CD4-positive, alpha-beta T cell (primary cell): Measurements from ENCODE around the gene DCBLD2. TPM values are rescaled to one million over a fixed set of nuclear protein-coding genes. Genes with fewer than 3 reads are reported as not detected.

ENCODE experiments used
- ATAC-seq: fragments of 200-7000 bp; cut with Tn5 transposase; one replicate; pipeline ENCODE4 v1.10.0; 2022; ENCODE audit warnings: mild to moderate bottlenecking; ENCODE audit not compliant: poor library complexity
- CTCF ChIA-PET: fragments of 350-600 bp; sonication (Branson Sonifier 250); formaldehyde crosslinking; loops from one replicate; lab custom pipeline; 2021; ENCODE audit warnings: antibody characterized with exemption, inconsistent platforms; lab: Charles Lee
- POLR2A ChIA-PET: fragments of 350-600 bp; sonication (Branson Sonifier 250); formaldehyde crosslinking; loops from one replicate; lab custom pipeline; 2021; ENCODE audit warnings: antibody characterized with exemption, inconsistent platforms; lab: Charles Lee
- DNase-seq, 14 experiments: peaks; one replicate each; pipeline ENCODE4 v3.0.0-alpha.2; 2013 to 2020; ENCODE audit warnings: mixed read lengths in 2 of 14
- H3K27ac ChIP-seq, 2 donors: one replicate each; pipeline versions ENCODE4 v1.5.1 to v1.7.0; 2013; ENCODE audit warnings: low read length in 2 of 2, low read depth in 1 of 2, mild to moderate bottlenecking in 1 of 2
- H3K27me3 ChIP-seq, 2 experiments: 1 replicate in 1 of 2; 2 replicates in 1 of 2; pipeline versions ENCODE4 v1.6.1 to v1.7.0; 2013; ENCODE audit warnings: low read length in 2 of 2, control low read depth in 1 of 2, mild to moderate bottlenecking in 1 of 2, moderate library complexity in 1 of 2; ENCODE audit not compliant: insufficient read depth in 2 of 2, control insufficient read depth in 1 of 2
- H3K36me3 ChIP-seq: one replicate; pipeline ENCODE4 v1.6.1; 2013; ENCODE audit warnings: low read length, control low read depth; ENCODE audit not compliant: insufficient read depth
- H3K4me1 ChIP-seq: one replicate; pipeline ENCODE4 v1.6.1; 2013; ENCODE audit warnings: low read length, control low read depth; ENCODE audit not compliant: insufficient read depth
- H3K4me3 ChIP-seq: one replicate; pipeline ENCODE4 v1.5.1; 2013; ENCODE audit warnings: mild to moderate bottlenecking, low read length, moderate library complexity
- H3K9me3 ChIP-seq, 2 experiments: 1 replicate in 1 of 2; 2 replicates in 1 of 2; pipeline versions ENCODE4 v1.6.1 to v1.7.0; 2013; ENCODE audit warnings: low read length in 2 of 2, mild to moderate bottlenecking in 2 of 2, control low read depth in 1 of 2, moderate library complexity in 1 of 2; ENCODE audit not compliant: control insufficient read depth in 1 of 2, insufficient read depth in 1 of 2
- H3K27ac Mint-ChIP-seq: one replicate; pipeline ENCODE4 v1.8.0; 2020; ENCODE audit warnings: mixed read lengths
- H3K27me3 Mint-ChIP-seq: one replicate; pipeline ENCODE4 v1.8.0; 2021; ENCODE audit warnings: mixed read lengths
- H3K36me3 Mint-ChIP-seq: one replicate; pipeline ENCODE4 v1.8.0; 2021; ENCODE audit warnings: low read depth, mixed read lengths
- H3K4me1 Mint-ChIP-seq: one replicate; pipeline ENCODE4 v1.8.0; 2021; ENCODE audit warnings: low read depth, mixed read lengths
- H3K4me3 Mint-ChIP-seq: one replicate; pipeline ENCODE4 v1.8.0; 2020; ENCODE audit warnings: mild to moderate bottlenecking, mixed read lengths
- H3K9me3 Mint-ChIP-seq: one replicate; pipeline ENCODE4 v1.8.0; 2020; ENCODE audit warnings: mixed read lengths
- intact Hi-C, 2 experiments: fragments of 100-400 bp; cut with DNase I in 1 of 2; cut with micrococcal nuclease in 1 of 2; formaldehyde crosslinking; loops; one replicate each; pipeline versions ENCODE4 v1.15.1 to v1.9.0; 2023 to 2025; cut with DNase I, micrococcal nuclease
- polyA plus RNA-seq, 2 donors: library from polyadenylated mRNA; unstranded; fragments of 120-200 nt; gene quantifications; one replicate each; pipeline ENCODE4 v1.2.1, GENCODE V29; 2013
- total RNA-seq, 174 experiments: library from RNA in 2 of 174; stranded (reverse) in 2 of 174; gene quantifications; one replicate each; pipeline ENCODE4 v1.2.3 and lab custom pipeline; 2021 to 2026
- TF ChIP-seq, protein P1 (sequence below): fragments of 200-600 bp; IDR thresholded peaks from one replicate; pipeline ENCODE4 v1.8.0; 2022; ENCODE audit warnings: antibody characterized with exemption, mild to moderate bottlenecking

DCBLD2 gene
- total RNA-seq (1 to 10 TPM; 2.2 to 2.5 TPM), total RNA-seq (lab: John Stamatoyannopoulos, UW) (0.67 to 10.6 (median 4.5) reads per million in 172 experiments)
- 1.4 TPM for polyA plus RNA-seq (2013, experiment 1 of 2)
- 1.7 TPM for polyA plus RNA-seq (2013, experiment 2 of 2)

DNA sequence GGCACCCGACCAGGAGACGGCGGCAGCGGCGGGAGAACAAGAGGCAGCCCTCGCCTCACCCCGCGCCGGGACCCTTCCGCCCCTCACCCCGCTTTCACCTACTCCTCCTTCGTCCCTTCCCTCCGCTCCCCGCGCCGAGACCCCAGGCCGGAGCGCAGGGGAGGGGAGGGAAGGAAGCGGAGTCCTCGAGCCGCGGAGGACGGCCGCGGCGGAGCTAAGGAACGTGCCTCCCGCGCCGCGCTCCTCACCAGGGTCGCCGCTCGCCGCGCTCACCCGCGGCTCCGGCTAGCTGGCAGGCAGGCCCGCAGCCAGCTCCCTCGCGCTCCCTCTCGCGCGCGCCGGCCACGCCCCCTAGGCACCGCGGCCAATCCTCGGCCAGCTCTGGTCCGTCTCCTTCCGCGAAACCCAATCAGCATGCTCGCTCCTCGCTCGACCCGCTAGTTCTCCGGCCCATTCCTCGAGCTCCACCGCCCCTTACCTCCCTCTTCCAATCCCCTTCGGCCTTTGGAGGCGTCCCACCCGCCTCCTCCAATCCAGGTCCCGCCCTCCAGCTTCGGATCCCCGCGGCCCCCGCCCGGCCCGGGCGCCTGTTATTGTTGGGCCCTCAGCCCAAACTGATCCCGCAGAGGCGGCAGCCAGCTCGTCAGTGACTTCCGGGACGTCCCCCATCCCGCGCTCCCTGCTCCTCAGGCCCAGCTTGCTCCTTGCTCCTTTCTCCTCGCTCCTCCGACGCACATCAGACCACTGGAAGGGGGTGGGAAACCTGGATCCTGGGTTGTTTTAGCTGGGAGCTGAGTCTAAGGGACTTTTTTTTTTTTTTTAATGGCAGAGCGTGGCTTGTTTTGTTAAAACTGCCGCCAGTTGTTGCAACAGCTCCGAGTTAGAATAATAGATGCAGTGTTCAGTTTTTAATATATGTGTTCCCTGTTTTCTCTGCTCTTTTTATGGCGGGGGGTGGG is at the start of gene DCBLD2:
Gene DCBLD2 (minus strand): TSS at position 304 of the 959 bp plus-strand sequence. CDS start 369 bp downstream, outside the sequence.
- H3K4me1 ChIP-seq, result peaks cover 13% of the 10 kb centered on the region
- H3K27me3 ChIP-seq, result peaks cover 0 to 2% of the 10 kb centered on the region in 2 experiments
- POLR2A ChIA-PET, result interaction anchor here (0.5 to 1.8 kb wide), 14 partner anchors 11 to 1808 kb away, joined by 3 to 11 read pairs (median 4); partner anchors contain the start of genes ARL6, CLDND1, CMSS1 and CPOX
- H3K27ac ChIP-seq, result peak within 1 kb of the TSS in 1 of 2 donors; percentile 45
- H3K4me3 ChIP-seq, result peak within 1 kb of the TSS; percentile 67
- TF ChIP-seq, protein P1, sequence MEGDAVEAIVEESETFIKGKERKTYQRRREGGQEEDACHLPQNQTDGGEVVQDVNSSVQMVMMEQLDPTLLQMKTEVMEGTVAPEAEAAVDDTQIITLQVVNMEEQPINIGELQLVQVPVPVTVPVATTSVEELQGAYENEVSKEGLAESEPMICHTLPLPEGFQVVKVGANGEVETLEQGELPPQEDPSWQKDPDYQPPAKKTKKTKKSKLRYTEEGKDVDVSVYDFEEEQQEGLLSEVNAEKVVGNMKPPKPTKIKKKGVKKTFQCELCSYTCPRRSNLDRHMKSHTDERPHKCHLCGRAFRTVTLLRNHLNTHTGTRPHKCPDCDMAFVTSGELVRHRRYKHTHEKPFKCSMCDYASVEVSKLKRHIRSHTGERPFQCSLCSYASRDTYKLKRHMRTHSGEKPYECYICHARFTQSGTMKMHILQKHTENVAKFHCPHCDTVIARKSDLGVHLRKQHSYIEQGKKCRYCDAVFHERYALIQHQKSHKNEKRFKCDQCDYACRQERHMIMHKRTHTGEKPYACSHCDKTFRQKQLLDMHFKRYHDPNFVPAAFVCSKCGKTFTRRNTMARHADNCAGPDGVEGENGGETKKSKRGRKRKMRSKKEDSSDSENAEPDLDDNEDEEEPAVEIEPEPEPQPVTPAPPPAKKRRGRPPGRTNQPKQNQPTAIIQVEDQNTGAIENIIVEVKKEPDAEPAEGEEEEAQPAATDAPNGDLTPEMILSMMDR, result no peak
- CTCF ChIA-PET, result no interaction called here
- Mint-ChIP-seq H3K9me3 (no peaks in the 10 kb centered on the region), H3K4me1 (peaks cover 26% of the 10 kb centered on the region), H3K36me3 (peaks cover 5% of the 10 kb centered on the region), H3K4me3 (peak within 1 kb of the TSS; percentile 93), H3K27me3 (peaks cover 12% of the 10 kb centered on the region), H3K27ac (peak within 1 kb of the TSS; percentile 76)
- ATAC-seq (peak; percentile 98), DNase-seq (peak; percentile 79 to 96 (median 88))
- H3K9me3 ChIP-seq, result peaks cover 0 to 3% of the 10 kb centered on the region in 2 experiments
- H3K36me3 ChIP-seq, result no peaks in the 10 kb centered on the region
- intact Hi-C loops, result loop anchor here (5.0 to 10.0 kb wide), 8 partner anchors 304 to 1811 kb away; partner anchors contain the start of genes CMSS1 (in 2 of the 2), LNP1 (in 1 of the 2), NIT2 (in 1 of the 2) and TBC1D23 (in 1 of the 2)

DNA sequence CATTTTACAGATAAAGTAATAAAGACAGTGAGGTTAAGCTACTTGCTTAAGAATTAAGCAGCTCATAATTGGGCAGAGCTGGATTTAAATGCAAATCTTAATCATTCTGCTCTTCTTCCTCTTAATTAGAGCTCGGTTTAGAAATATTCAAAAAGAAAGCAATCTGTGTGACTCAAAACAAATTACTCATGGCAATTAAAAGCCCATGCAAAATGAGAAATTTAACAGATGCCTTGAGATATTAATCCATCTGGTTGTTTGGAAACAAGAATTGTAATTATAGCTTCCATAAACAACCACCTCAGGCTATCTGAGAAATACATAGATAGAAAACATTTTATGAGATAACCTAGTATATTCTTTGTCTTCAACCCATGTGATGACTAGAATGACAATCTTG is 44.2 kb upstream of the DCBLD2 start:
- CTCF ChIA-PET, result no interaction called here

DNA sequence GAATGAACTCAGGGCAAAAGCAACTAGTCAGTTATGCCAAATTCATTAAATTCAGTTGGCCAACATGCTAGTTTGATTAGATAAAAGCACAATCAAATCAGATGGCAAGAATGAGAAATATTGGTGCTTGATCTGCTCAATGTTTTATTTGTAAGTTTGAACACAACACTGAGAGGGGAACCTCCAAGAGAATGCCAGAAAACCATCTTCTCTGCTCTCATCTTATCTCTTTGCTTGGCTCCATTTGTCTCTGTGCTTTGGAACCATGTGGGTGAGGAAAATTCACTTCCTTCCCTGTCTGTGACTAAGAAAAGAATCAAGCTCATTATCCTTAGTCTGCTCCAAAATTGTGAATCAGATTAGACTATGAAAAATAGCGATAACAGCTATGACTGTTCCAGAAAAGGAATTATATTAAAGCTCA is 43.6 kb upstream of the DCBLD2 start:
- H3K27me3 Mint-ChIP-seq, result peaks cover 15% of the 10 kb centered on the region
- H3K27ac Mint-ChIP-seq, result no peak overlapping the region
- POLR2A ChIA-PET, result interaction anchor here (0.6 kb wide), 1 partner anchor 36 kb away, joined by 3 read pairs; no protein-coding TSS in a partner anchor
- TF ChIP-seq, protein P1, result no peak
- no peak for DNase-seq
- Histone ChIP-seq H3K36me3 (no peaks in the 10 kb centered on the region), H3K27me3 (no peaks in the 10 kb centered on the region), H3K4me1 (no peaks in the 10 kb centered on the region), H3K9me3 (no peaks in the 10 kb centered on the region), H3K27ac (no peak overlapping the region), H3K4me3 (no peak overlapping the region)
- peaks cover 2% of the 10 kb centered on the region for H3K9me3 Mint-ChIP-seq
- intact Hi-C loops, result no loop called here
- no peaks in the 10 kb centered on the region for H3K4me1 Mint-ChIP-seq
- no peak overlapping the region for H3K4me3 Mint-ChIP-seq
- no peaks in the 10 kb centered on the region for H3K36me3 Mint-ChIP-seq
- CTCF ChIA-PET, result no interaction called here
- ATAC-seq, result no peak

More for the DNA sequence above, 44.2 kb upstream of the DCBLD2 start:
- Histone ChIP-seq H3K36me3 (no peaks in the 10 kb centered on the region), H3K27me3 (no peaks in the 10 kb centered on the region), H3K27ac (no peak overlapping the region), H3K4me1 (no peaks in the 10 kb centered on the region), H3K9me3 (no peaks in the 10 kb centered on the region), H3K4me3 (no peak overlapping the region)
- Mint-ChIP-seq H3K9me3 (peaks cover under 1% of the 10 kb centered on the region), H3K36me3 (no peaks in the 10 kb centered on the region), H3K27ac (no peak overlapping the region), H3K27me3 (peaks cover 19% of the 10 kb centered on the region), H3K4me1 (no peaks in the 10 kb centered on the region), H3K4me3 (no peak overlapping the region)
- TF ChIP-seq, protein P1, result no peak
- POLR2A ChIA-PET, result interaction anchor here (0.6 kb wide), 1 partner anchor 36 kb away, joined by 3 read pairs; no protein-coding TSS in a partner anchor
- ATAC-seq, result no peak
- no peak for DNase-seq
- intact Hi-C loops, result no loop called here
